Prostate gland (tissue), 2 donors: ENCODE data around the gene JADE3. TPM values are rescaled to one million over a fixed set of nuclear protein-coding genes. Genes with fewer than 3 reads are reported as not detected.

Experiments
- DNase-seq: peaks from one replicate; pipeline ENCODE4 v3.0.0-alpha.2; 2019; ENCODE audit warnings: low spot score
- H3K27ac ChIP-seq, 2 donors: fragments of 200-600 bp; sonication (generic); 2 replicates each; pipeline ENCODE4 v1.5.1; 2017 to 2019
- H3K27me3 ChIP-seq: fragments of 200-600 bp; sonication (generic); replicated peaks from 2 replicates; pipeline ENCODE4 v1.5.1; 2019; ENCODE audit not compliant: insufficient read depth
- H3K36me3 ChIP-seq, 2 donors: fragments of 200-600 bp; sonication (generic); 1 replicate in 1 of 2; 2 replicates in 1 of 2; pipeline versions ENCODE4 v1.5.1 to v1.8.1; 2017 to 2019
- H3K4me1 ChIP-seq: fragments of 200-600 bp; sonication (generic); replicated peaks from 2 replicates; pipeline ENCODE4 v1.5.1; 2019
- H3K4me3 ChIP-seq, 2 donors: fragments of 200-600 bp; sonication (generic); 2 replicates each; pipeline ENCODE4 v1.5.1; 2017 to 2019
- H3K9me3 ChIP-seq: fragments of 200-600 bp; sonication (generic); 2 replicates; pipeline ENCODE4 v1.5.1; 2017
- POLR2A ChIP-seq: fragments of 450-650 bp; IDR thresholded peaks from one replicate; pipeline ENCODE4 v1.6.1; 2016; ENCODE audit warnings: antibody characterized with exemption, mild to moderate bottlenecking
- POLR2AphosphoS5 ChIP-seq: sonication (generic); formaldehyde crosslinking; IDR thresholded peaks from one replicate; pipeline ENCODE4 v1.6.1; 2017; ENCODE audit warnings: antibody characterized with exemption
- WGBS: methylation state at CpG from one replicate; pipeline ENCODE4 v1.1.5; 2018; 5-methylcytosine and 5-hydroxymethylcytosine counted together
- intact Hi-C: fragments of 100-400 bp; cut with DNase I; formaldehyde crosslinking; loops from one replicate; pipeline ENCODE4 v1.14.2; 2022
- total RNA-seq, 2 donors: library from RNA; depleted of rRNA; stranded (reverse); fragments of >200 nt; gene quantifications; one replicate each; pipeline ENCODE4 v1.1.0, GENCODE V29; 2016
- TF ChIP-seq, protein P1 (sequence below), 4 experiments: fragments of 200-600 bp in 2 of 4; fragments of 450-650 bp in 2 of 4; sonication (generic) in 2 of 4; IDR thresholded peaks; 1 replicate in 3 of 4; 2 replicates in 1 of 4; pipeline ENCODE4 v1.5.1; 2016 to 2019; ENCODE audit warnings: antibody characterized with exemption in 4 of 4, mild to moderate bottlenecking in 2 of 4, moderate library complexity in 2 of 4

Gene JADE3
- total RNA-seq, 2 donors from 2014 or later: 6.8 to 17.2 TPM

DNA sequence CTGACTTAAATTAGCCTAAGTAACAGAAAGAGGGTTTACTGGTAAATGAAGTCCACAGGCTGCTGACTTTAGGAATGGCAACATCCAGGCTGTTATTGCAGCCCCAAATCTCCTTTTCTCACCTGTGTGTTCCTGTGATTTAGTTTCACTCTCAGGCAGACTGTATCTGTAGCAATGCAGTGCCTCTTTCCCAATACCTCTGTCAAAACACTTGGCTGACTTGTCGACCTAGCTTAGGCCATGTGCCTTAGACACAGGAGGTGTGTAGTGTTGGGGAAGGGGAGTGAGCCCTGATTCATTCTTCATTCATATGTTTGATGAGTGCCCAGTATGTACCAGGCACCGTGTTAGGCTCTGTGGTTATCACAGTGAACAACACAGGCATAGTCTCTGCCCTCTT, 46.9 kb downstream of the JADE3 start:
- WGBS: 71% methylated on average over 2 of the region's 2 CpGs
- no peak for DNase-seq
- Histone ChIP-seq H3K4me1 (no peaks in the 10 kb centered on the region), H3K9me3 (no peaks in the 10 kb centered on the region), H3K36me3 (no peaks in the 10 kb centered on the region), H3K27ac (no peak overlapping the region), H3K27me3 (no peaks in the 10 kb centered on the region), H3K4me3 (no peak overlapping the region)
- intact Hi-C loops: no loop called here
- TF ChIP-seq, protein P1, sequence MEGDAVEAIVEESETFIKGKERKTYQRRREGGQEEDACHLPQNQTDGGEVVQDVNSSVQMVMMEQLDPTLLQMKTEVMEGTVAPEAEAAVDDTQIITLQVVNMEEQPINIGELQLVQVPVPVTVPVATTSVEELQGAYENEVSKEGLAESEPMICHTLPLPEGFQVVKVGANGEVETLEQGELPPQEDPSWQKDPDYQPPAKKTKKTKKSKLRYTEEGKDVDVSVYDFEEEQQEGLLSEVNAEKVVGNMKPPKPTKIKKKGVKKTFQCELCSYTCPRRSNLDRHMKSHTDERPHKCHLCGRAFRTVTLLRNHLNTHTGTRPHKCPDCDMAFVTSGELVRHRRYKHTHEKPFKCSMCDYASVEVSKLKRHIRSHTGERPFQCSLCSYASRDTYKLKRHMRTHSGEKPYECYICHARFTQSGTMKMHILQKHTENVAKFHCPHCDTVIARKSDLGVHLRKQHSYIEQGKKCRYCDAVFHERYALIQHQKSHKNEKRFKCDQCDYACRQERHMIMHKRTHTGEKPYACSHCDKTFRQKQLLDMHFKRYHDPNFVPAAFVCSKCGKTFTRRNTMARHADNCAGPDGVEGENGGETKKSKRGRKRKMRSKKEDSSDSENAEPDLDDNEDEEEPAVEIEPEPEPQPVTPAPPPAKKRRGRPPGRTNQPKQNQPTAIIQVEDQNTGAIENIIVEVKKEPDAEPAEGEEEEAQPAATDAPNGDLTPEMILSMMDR (IDR thresholded peaks at IDR 0.05): no peak
- TF ChIP-seq POLR2AphosphoS5 (no peak), POLR2A (no peak)

DNA sequence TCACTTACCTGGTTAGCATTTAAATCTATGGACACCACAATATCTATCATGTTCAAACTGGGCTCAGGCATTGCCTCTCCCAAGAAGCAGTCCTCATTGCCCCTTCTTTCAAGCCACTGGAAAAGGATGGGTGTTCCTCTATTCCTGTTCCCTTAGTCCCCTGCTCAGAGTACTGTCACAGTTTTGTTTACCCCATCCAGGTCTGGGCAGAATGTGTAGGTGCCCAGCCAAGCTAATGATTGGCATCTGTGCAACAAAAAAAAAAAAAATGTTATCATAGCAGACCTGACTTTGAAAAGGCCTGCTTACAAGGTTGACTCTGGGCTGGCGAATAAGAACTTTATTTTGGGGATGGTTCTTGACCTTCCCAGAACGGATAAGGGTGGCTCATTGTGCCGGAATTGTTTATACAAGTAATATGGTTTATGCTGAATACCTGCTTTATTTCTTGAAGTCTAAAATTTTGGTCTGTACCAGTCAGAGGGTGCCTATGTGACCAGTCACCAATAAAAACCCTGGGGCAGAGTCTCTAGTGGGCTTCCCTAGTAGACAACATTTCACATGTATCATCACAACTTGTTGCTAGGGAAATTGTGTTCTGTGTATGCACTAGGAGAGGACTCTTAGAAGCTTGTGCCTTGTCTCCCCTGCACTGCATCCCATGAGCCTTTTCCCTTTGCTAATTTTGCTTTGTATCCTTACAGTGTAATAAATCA, 47.9 kb downstream of the JADE3 start:
- no peak for DNase-seq
- WGBS: 67% methylated on average over 3 of the region's 3 CpGs
- Histone ChIP-seq H3K36me3 (no peaks in the 10 kb centered on the region), H3K9me3 (no peaks in the 10 kb centered on the region), H3K4me1 (no peaks in the 10 kb centered on the region), H3K27ac (no peak overlapping the region), H3K4me3 (no peak overlapping the region), H3K27me3 (no peaks in the 10 kb centered on the region)
- TF ChIP-seq POLR2AphosphoS5 (no peak), POLR2A (no peak)
- TF ChIP-seq, protein P1 (IDR thresholded peaks at IDR 0.05): no peak
- intact Hi-C loops: loop anchor here (10.0 kb wide), 1 partner anchor 45 kb away; the partner anchor contains the start of gene JADE3

DNA sequence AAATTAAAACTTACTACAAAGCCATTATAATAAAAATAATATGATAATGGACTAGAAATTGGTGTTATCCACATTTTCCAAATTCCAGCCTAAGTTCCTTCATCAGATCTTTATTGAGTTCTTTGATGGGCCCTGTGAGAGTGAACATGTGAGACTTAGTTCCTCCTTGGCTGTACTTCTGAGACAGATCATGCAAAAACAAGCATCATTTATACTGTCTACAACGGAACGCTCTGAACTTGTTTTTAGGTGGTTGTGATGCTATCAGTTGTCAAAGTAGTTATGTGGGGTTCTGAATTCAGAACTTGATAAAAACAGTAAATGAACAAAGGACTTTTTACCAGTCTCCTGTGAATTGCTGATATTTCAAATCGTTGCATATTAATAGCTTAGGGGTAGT, 48.9 kb downstream of the JADE3 start:
- H3K4me3 ChIP-seq: no peak overlapping the region
- intact Hi-C loops: loop anchor here (10.0 kb wide), 1 partner anchor 46 kb away; the partner anchor contains the start of gene JADE3
- WGBS: 6% methylated on average over 3 of the region's 3 CpGs
- no peaks in the 10 kb centered on the region for H3K4me1 ChIP-seq
- DNase-seq: no peak
- no peak overlapping the region for H3K27ac ChIP-seq
- no peaks in the 10 kb centered on the region for H3K27me3 ChIP-seq
- no peaks in the 10 kb centered on the region for H3K9me3 ChIP-seq
- H3K36me3 ChIP-seq: no peaks in the 10 kb centered on the region
- no peak for TF ChIP-seq POLR2AphosphoS5
- TF ChIP-seq, protein P1 (IDR thresholded peaks at IDR 0.05): no peak
- no peak for TF ChIP-seq POLR2A

DNA sequence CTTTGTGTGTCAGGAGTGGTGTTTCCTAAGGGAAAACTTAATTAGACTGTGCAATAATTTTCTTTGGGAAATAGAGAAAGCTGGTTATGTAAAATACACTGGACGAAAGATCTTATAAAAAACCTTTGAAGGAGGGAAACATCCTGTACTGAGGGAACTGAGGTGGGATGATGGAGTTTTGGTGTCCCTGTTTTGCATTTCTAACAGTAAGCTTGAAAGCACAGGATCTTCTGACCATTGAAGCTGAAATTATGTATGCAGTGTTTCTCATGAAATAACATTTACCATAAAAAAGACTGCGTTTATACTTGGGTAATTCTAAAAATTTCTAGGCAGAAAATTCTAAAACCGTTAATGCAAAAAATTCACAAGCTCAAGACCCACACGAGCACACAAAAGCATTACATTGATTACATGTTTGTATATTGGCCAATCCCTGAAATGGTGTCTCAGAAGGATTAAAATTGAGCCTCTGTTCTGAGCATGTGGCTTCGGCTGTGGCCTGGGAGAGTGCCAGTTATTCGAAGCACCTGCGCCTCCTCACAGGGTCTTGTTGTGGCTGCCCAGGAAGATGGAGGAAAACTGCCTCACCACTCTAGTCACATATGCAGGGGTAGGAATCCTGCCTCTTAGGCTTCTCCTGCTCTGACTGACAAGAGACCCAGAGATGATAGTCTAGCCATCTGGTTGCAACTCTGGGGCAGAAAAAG, 49.5 kb downstream of the JADE3 start:
- no peaks in the 10 kb centered on the region for H3K4me1 ChIP-seq
- intact Hi-C loops: loop anchor here (10.0 kb wide), 1 partner anchor 47 kb away; the partner anchor contains the start of gene JADE3
- H3K4me3 ChIP-seq: no peak overlapping the region
- TF ChIP-seq, protein P1 (IDR thresholded peaks at IDR 0.05): no peak
- TF ChIP-seq POLR2AphosphoS5 (no peak), POLR2A (no peak)
- 75% methylated on average over 7 of the region's 7 CpGs for WGBS
- no peaks in the 10 kb centered on the region for H3K36me3 ChIP-seq
- no peaks in the 10 kb centered on the region for H3K27me3 ChIP-seq
- H3K9me3 ChIP-seq: no peaks in the 10 kb centered on the region
- DNase-seq: no peak
- H3K27ac ChIP-seq: no peak overlapping the region
